Sciatic nerve (tissue), 1 donor: ENCODE results near the gene ZNF622. TPM values are rescaled to one million over a fixed set of nuclear protein-coding genes. Genes with fewer than 3 reads are reported as not detected.

Experiments used
- total RNA-seq: library from RNA; stranded (reverse); fragmentation: NEBNext Ultra II Directional; extraction: Animal tissue kit (Norgen Biotek cat#: 25700); gene quantifications from one replicate; pipeline ENCODE4 v1.2.1, GENCODE V29; 2021
- donor health status: DM: no; HTN: no; CAD: no.

Gene ZNF622
- total RNA-seq, 1 donor from 2014 or later, result 20.4 TPM

Other genes starting within 250 kb of the ZNF622 start
- 37.4 TPM for gene RETREG1, start 151.2 kb upstream of the ZNF622 start, total RNA-seq